ENCODE data around the gene TMEM248. TPM values are rescaled to one million over a fixed set of nuclear protein-coding genes. Genes with fewer than 3 reads are reported as not detected.

TMEM248 gene
- polyA plus RNA-seq, 1 donor from 2014 or later: 41.8 TPM

DNA sequence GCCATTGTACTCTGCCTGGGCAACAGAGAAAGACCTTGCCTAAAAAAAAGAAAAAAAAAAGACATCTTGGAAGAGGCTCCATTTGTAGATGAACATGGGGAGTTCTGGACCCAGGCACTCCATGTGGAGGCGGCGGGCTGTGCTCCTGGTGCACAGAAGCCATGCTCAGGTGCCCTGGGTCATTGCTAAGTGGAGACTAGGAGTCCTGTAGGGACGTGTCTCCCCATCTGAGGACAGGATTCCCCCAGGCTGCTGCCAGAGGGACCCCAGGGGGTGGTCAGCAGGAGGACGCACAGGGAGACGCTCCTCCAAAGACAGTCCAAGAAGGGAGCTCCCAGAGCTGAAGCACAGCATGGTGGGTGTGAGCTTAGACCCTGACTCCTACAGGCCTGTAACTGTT, 40.1 kb downstream of the TMEM248 start:
- Histone ChIP-seq H3K9me2 (ENCODE audit: insufficient read depth, low read length) (no peaks in the 10 kb centered on the region), H3F3A (ENCODE audit: insufficient read depth, low read length, poor library complexity, severe bottlenecking) (no peaks in the 10 kb centered on the region), H3K4me3 (ENCODE audit: low read length) (no peak overlapping the region), H3K27me3 (ENCODE audit: insufficient read depth, low read depth, low read length) (no peaks in the 10 kb centered on the region), H2AFZ (ENCODE audit: low read depth, low read length) (no peak overlapping the region), H3K9me3 (ENCODE audit: low read length) (no peaks in the 10 kb centered on the region), H3K9ac (ENCODE audit: low read length) (no peak overlapping the region), H3K27ac (ENCODE audit: low read length) (no peak overlapping the region), H3K79me2 (replicated peaks; ENCODE audit: insufficient read depth, low read length) (no peaks in the 10 kb centered on the region), H3K4me2 (ENCODE audit: low read length) (no peak overlapping the region), H4K20me1 (ENCODE audit: insufficient read depth) (no peaks in the 10 kb centered on the region), H3K36me3 (ENCODE audit: insufficient read depth, low read length) (no peaks in the 10 kb centered on the region)
- TF ChIP-seq MXI1 (conservative IDR thresholded peaks at IDR 0.05; ENCODE audit: poor library complexity, severe bottlenecking): no peak
- TF ChIP-seq POLR2AphosphoS5 (IDR thresholded peaks at IDR 0.05): no peak
- no peak for TF ChIP-seq TAF1 (IDR thresholded peaks at IDR 0.05; ENCODE audit: low read depth)
- TF ChIP-seq SMC3 (conservative IDR thresholded peaks at IDR 0.05; ENCODE audit: poor library complexity): no peak
- TF ChIP-seq, protein P1, sequence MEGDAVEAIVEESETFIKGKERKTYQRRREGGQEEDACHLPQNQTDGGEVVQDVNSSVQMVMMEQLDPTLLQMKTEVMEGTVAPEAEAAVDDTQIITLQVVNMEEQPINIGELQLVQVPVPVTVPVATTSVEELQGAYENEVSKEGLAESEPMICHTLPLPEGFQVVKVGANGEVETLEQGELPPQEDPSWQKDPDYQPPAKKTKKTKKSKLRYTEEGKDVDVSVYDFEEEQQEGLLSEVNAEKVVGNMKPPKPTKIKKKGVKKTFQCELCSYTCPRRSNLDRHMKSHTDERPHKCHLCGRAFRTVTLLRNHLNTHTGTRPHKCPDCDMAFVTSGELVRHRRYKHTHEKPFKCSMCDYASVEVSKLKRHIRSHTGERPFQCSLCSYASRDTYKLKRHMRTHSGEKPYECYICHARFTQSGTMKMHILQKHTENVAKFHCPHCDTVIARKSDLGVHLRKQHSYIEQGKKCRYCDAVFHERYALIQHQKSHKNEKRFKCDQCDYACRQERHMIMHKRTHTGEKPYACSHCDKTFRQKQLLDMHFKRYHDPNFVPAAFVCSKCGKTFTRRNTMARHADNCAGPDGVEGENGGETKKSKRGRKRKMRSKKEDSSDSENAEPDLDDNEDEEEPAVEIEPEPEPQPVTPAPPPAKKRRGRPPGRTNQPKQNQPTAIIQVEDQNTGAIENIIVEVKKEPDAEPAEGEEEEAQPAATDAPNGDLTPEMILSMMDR (IDR thresholded peaks at IDR 0.05; ENCODE audit: poor library complexity, severe bottlenecking): no peak
- no peak for TF ChIP-seq EP300 (conservative IDR thresholded peaks at IDR 0.05; ENCODE audit: poor library complexity, severe bottlenecking)
- TF ChIP-seq EZH2 (IDR thresholded peaks at IDR 0.05; ENCODE audit: borderline replicate concordance, insufficient read depth, low read length, poor library complexity, severe bottlenecking): no peak
- TF ChIP-seq RAD21 (conservative IDR thresholded peaks at IDR 0.05): no peak
- TF ChIP-seq, protein P2, sequence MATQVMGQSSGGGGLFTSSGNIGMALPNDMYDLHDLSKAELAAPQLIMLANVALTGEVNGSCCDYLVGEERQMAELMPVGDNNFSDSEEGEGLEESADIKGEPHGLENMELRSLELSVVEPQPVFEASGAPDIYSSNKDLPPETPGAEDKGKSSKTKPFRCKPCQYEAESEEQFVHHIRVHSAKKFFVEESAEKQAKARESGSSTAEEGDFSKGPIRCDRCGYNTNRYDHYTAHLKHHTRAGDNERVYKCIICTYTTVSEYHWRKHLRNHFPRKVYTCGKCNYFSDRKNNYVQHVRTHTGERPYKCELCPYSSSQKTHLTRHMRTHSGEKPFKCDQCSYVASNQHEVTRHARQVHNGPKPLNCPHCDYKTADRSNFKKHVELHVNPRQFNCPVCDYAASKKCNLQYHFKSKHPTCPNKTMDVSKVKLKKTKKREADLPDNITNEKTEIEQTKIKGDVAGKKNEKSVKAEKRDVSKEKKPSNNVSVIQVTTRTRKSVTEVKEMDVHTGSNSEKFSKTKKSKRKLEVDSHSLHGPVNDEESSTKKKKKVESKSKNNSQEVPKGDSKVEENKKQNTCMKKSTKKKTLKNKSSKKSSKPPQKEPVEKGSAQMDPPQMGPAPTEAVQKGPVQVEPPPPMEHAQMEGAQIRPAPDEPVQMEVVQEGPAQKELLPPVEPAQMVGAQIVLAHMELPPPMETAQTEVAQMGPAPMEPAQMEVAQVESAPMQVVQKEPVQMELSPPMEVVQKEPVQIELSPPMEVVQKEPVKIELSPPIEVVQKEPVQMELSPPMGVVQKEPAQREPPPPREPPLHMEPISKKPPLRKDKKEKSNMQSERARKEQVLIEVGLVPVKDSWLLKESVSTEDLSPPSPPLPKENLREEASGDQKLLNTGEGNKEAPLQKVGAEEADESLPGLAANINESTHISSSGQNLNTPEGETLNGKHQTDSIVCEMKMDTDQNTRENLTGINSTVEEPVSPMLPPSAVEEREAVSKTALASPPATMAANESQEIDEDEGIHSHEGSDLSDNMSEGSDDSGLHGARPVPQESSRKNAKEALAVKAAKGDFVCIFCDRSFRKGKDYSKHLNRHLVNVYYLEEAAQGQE (IDR thresholded peaks at IDR 0.05; ENCODE audit: borderline replicate concordance): no peak

DNA sequence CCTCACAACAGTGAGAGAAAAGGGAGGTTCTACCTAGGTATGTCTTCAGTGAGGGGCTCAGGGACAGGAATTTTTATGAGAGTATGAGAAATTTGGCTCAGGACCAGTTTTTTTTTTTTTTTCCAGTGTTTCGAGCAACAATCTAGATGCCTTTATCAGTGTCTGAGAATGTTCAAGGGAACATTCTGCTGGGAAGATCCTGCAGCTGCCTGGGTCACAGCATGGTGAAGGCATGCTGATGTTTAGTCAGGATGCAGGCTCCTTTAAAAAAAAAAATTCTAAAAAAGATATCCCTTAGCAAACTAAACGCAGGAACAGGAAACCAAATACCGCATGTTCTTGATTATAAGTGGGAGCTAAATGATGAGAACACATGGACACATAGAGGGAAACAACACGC, 43.4 kb downstream of the TMEM248 start:
- TF ChIP-seq, protein P1 (IDR thresholded peaks at IDR 0.05; ENCODE audit: poor library complexity, severe bottlenecking): no peak
- TF ChIP-seq EP300 (conservative IDR thresholded peaks at IDR 0.05; ENCODE audit: poor library complexity, severe bottlenecking) (no peak), SMC3 (conservative IDR thresholded peaks at IDR 0.05; ENCODE audit: poor library complexity) (no peak), POLR2AphosphoS5 (IDR thresholded peaks at IDR 0.05) (no peak), EZH2 (IDR thresholded peaks at IDR 0.05; ENCODE audit: borderline replicate concordance, insufficient read depth, low read length, poor library complexity, severe bottlenecking) (no peak), MXI1 (conservative IDR thresholded peaks at IDR 0.05; ENCODE audit: poor library complexity, severe bottlenecking) (no peak), TAF1 (IDR thresholded peaks at IDR 0.05; ENCODE audit: low read depth) (no peak), RAD21 (conservative IDR thresholded peaks at IDR 0.05) (no peak)
- TF ChIP-seq, protein P2 (IDR thresholded peaks at IDR 0.05; ENCODE audit: borderline replicate concordance): no peak
- Histone ChIP-seq H2AFZ (ENCODE audit: low read depth, low read length) (no peak overlapping the region), H3K4me3 (ENCODE audit: low read length) (no peak overlapping the region), H3K9me3 (ENCODE audit: low read length) (no peaks in the 10 kb centered on the region), H3K9me2 (ENCODE audit: insufficient read depth, low read length) (no peaks in the 10 kb centered on the region), H3F3A (ENCODE audit: insufficient read depth, low read length, poor library complexity, severe bottlenecking) (no peaks in the 10 kb centered on the region), H3K27me3 (ENCODE audit: insufficient read depth, low read depth, low read length) (no peaks in the 10 kb centered on the region), H3K9ac (ENCODE audit: low read length) (no peak overlapping the region), H3K79me2 (replicated peaks; ENCODE audit: insufficient read depth, low read length) (no peaks in the 10 kb centered on the region), H3K27ac (ENCODE audit: low read length) (no peak overlapping the region), H3K4me2 (ENCODE audit: low read length) (no peak overlapping the region), H4K20me1 (ENCODE audit: insufficient read depth) (no peaks in the 10 kb centered on the region), H3K36me3 (ENCODE audit: insufficient read depth, low read length) (no peaks in the 10 kb centered on the region)
